Activated CD4-positive, CD25-positive, alpha-beta regulatory T cell treated with anti-CD3 and anti-CD28 coated beads, Interleukin-2, amount 50 U/mL, for 72 hours (primary cell): Measurements from ENCODE around the gene C6orf47.

ENCODE experiments used
- DNase-seq: peaks from one replicate; pipeline ENCODE4 v3.0.0; 2021

The C6orf47 gene

DNA sequence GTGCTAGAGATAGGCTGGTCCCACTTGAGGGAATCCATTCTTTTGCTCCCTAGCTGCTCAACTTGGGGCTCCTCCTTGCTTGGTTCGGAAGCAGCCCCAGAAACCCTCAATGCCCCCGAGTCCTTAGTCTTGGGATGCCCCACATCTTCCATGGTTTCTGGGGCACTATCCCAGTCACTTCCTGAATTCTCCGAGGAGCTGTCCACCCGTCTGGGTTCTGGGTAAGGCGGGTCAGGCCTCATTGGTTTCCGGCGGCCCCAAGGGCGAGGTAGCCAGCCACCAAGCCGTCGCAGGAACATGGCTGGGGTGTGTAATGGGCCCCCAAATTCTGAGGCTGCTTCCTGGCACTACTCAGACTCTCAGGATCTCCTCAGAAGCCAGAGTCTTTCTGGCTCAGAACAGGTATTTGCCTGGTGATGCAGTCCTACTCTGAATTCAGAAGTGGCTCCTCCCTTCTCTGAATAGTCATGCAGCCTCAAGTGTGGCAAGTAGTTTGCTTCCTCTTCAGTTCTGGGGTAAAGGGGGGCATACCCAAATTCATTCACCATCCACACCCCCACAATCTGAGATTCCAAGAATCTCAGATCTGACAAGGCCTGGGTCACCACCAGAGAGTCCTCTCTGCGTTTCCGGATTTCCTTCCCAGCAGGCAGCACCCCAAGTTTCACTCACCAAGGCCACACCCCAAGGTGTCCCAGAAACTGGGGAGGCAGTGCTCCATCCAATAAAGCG is 763 bp downstream of the C6orf47 start:
- DNase-seq: peak; percentile 42

DNA sequence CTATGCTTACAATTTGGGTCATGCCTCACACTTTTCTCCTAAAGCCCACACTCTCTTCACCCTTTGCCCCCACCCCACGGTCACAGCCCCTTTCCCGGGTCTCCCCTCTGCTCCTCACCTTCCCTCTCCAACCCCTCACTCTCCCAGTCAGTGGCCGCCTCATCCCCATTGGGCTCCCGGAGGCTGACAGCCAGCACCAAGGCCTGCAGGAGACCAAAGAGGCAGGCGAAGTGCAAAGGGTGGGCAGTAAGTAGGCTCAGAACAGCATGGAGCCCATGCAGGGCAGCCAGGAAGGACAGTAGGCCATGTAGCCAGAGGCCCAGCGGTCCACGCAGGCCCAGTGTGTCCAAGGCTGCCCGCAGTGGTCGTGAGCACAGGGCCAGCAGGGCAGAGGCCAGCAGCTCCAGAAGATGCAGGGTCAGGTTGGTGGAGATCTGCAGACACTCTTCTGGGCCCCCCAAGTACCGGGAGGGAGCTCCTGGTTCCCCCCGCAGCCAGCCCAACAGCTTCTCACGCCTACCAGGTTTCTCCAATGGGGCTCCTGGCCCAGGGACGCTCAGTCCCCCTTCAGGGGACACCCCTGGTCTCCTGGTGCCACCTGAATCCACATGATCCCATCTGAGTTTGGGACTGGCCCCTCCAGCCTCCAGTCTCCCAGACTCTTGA is 1.5 kb downstream of the C6orf47 start:
- DNase-seq: no peak

DNA sequence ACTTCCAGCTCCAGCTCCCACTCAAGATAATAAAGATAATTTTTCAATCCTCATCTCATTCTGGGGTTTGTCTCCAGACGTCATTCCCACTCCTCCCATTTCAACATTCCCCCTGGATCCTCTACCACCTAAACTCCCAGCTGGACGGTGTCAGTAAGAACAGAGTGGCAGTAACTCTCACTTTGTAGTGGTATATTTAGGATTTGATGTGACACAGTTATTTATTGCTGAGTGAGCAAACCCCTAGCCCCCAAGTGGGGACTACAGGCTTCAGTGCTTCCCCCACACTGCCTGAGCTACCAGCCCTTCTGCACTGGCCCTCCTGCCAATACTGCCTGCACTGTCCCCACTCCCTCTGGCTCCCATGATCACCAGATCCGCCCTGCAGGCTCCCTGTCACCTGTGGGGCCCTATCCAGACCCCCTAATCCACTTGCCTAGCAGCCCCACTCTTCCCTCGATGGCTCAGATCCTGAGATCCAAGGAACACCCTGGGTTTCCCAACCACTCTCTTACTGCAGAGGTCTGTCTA is 2.4 kb downstream of the C6orf47 start:
- no peak for DNase-seq

DNA sequence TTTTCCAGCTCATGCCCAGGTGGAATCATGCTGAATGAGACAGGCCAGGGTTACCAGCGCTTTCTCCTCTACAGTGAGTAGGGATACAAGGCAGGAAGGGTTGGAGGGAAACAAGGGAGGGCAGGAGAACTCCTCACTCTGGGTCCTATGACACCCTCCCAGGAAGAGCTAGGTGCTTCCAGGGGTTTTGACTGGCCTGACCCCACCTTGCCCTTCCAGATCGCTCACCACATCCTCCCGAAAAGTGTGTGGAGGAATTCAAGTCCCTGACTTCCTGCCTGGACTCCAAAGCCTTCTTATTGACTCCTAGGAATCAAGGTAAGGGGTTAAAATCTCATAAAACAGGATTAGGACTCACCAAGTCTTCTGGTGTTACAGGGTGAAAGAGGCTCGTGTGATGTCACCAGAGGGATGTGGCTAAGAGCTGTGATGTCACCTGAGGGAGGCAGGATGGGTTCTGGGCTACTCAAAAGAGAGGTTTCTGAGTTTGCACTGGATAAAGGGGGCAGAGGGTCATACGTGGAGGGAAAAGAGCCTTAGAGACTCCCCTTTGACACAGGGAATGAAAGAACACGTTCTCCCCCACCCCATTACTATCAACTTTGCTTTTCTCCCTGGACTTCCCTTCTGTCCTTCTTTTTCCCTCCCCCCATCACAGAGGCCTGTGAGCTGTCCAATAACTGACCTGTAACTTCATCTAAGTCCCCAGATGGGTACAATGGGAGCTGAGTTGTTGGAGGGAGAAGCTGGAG is 3.0 kb downstream of the C6orf47 start:
- DNase-seq: no peak

DNA sequence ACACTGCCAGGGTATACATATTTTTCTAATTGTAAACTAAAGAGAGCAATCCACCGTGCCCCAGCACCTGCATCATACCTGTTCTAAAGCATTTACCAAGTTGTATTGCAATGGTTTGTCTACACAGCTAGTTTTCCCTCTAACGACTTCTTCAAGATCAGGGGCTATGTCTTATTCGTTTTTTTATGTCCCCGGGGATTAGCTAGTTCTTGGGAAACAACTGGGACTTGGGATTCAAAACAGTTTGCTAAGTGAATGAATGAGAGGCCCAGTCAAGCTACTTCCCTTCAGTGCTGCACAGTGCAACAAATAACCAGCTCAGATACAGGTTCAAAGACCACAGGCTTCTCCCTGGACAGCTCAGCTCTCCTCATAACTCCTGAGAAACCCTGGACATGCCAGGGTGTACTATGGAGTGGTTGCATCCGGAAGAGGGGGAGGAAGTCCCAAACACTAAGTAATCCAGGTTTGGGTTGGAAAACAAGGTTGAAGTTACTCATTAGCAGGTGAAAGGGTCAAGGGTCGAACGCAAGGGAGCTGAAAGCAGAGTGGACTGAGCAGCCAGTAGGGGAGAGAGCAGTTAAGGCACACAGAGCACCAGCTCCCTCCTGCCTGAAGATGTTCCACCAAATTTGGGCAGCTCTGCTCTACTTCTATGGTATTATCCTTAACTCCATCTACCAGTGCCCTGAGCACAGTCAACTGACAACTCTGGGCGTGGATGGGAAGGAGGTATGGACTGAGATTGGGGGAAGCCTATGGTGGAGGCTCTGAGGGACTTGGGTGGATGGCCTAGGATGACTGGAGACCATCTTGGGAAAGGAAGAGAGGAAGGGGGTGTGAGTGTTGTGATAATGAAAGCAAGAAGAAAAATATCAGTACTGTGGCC is 5.0 kb downstream of the C6orf47 start, which contains the start of gene APOM:
APOM (plus strand) TSS at position 546 of the 889 bp plus-strand sequence; CDS start at position 619, 73 bp downstream.
- no peak for DNase-seq

DNA sequence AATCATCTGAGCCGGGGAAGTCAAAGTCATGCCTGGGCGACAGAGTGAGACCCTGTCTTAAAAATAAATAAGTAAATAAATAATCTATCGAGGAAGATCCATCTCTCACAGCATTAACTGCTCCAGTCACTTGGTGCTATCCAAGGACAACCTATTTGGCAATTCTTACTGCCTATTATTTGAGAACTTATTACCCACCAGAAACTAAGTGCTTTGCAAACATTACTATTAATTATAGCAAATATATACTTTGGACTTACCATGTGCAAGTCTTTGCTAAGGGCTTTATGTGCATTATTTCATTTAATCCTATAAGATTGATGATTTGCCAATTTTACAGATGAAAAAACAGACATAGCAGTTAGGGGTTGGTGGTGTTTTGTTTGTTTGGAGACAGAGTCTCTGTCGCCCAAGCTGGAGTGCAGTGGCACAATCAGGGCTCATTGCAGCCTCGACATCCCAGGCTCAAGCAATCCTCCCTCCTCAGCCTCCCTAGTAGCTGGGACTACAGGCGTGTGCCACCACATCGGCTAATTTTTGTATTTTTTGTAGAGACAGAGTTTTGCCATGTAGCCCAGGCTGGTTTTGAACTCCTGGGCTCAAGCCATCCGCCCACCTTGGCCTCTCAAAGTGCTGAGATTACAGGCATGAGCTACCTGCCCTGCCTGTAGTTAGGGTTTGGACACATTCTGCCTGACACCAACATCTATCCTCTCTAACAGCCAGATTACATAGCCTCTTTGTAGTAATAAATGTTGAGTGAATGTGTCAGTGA is 5.8 kb downstream of the C6orf47 start:
- no peak for DNase-seq

DNA sequence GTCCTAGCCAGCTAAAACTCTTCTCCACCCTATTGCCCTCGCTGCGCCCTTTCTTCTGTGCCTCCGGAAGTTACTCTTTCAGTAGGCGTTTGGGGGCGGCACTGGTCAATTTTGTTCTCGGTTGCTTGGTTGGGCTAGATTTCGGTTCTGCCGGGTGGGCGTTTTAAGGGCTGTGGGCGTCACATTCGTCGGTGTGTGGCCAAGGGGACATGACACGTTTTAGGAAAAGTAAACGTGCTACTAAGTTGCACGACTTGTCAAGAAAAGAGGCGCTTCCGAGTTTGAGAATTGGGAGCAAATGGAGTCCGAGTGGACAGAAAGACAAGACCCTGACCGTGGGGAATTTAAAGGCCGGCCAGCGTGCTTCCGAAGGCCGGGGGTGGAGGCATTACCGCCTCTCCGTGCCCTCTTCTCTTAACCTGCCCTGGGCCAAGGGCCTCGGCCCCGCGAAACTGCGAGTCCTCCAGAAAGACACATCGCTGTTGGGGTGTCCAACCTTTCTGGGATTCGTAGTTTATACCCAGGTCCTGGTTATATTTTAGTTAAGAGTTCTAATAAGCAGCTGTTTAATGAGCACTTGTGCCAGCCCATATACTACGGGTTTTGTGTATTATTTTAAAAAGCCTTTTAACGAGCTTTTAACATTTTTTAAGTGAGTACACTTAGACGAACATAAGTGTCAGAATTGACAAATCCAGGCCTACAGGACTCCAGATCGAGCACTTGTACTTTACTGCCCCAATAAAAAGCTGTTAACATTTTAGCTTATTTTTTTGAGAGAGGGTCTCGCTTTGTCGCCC is 7.5 kb downstream of the C6orf47 start:
- no peak for DNase-seq

DNA sequence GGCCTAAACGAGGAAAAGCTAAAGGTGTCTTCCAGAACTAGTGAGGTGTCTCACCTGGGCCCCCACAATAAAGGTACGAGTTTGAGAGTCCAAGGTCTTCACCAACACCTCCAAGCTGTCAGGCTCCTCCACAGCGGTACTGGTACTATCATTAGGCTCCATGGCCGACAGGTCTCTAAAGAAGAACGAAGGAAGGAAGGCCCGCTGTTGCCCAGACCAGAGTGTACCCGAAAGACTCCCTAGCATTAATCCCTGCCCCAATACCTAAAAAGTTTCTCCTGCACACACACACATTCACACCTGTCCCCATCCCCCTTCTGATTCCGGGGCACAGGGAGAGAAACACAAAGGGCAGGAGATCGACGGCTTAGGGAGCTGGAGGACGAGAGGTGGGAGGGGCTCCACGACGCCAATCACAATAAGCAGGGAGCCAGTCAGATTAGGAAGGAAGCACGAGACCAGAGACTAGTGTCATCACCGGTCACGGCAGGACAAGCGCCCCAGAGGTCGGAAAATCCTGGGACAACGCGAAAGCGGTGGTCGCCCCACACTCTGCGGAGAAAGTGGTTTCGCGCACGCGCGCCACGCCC is 8.9 kb downstream of the C6orf47 start:
- no peak for DNase-seq

DNA sequence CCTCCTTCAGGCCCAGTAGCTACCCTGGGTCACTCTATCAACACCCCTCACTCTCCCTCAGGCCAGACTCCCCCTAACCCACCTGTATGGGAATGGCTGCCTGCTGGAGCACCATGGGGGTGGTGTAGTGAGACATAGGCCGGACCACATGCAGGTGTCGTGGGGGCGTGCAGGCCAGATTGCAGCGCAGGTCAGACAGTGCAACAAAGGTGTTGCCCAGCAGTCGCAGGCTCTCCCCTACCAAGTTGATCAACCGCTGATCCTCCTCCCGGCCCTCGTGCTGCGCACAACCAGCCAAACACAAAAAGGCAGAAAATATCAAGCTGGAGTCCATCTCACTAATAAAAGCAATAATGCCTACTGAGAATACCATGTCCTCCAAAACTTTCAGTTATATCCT is 15.3 kb downstream of the C6orf47 start:
- DNase-seq: no peak

DNA sequence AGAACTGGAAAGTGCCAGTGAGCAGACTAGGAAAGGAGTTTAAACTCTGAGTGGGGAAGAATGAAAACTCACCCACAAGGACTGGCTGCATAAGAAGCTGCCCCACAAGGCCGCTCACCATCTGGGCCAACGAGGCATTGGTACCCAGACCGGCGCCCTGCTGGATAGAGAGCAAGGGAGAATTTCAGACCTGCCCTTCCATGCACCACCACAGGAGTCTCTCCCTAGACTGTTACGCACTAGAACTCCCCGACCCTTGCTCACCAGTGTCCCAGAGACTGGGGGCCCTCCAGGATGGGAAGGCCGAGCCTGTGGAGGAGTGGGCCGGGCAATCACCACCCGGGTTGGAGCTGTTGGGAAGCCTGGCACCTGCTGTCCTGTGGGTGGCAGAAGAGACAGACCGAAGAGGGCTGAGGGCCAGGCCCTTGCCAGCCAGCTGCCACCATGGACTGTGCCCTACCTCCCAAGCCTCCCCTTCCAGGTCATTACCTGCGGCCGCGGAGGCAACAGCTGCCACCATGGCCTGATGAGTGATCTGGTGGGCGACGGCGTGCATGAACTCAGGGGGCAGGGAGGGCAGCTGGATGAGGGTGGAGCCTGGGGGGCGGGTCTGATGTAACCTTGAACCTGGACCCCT is 16.6 kb downstream of the C6orf47 start:
- DNase-seq: no peak

DNA sequence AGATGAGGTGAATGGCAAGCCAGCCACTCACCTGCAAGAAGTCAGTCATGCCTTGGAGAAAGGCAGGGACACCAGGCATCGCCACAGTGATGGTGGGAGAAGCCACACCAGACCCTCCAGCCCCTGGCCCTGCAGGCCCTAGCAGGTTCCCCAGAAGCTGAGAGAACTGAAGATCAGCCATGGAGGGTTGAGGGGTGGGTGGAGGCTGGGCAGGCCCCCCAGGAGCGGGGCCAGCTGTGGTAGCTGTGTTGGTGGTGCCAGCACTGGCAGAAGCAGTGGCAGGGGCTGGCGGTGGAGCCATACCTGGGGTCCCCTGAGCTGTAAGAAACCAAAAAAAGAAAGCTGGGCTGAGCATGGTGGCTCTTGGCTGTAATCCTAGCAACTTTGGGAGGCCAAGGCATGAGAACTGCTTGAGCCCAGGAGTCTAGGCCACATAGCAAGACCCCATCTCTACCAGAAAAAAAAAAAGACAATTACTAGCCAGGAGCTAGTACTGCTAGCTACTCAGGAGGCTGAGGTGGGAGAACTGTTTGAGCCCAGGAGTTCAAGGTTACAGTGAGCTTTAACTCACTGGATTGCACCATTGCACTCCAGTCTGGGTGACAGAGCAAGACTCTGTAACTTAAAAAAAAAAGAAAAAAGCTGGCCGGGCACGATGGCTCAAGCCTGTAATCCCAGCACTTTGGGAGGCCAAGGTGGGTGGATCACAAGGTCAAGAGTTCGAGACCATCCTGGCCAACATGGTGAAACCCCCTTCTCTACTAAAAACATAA is 17.6 kb downstream of the C6orf47 start:
- no peak for DNase-seq

DNA sequence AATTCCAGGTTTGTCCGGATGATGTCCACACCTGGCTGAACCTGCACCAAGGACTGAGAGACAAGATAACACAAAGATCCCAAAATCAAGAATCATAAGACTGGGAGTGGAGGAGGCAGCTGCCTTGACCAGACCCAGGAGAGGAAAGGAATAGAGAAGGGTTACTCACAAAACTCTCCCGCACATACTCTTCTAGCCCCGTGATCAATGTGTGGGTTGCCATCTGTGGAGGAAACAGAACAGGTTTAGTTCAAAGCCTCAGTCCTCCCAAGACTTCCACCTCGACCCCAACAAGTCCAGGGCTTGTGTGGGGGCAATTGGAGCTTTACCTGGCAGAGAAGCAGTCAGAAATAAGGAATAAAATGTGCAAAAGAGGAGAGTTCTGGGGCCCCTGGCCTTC is 19.2 kb downstream of the C6orf47 start:
- DNase-seq: no peak

DNA sequence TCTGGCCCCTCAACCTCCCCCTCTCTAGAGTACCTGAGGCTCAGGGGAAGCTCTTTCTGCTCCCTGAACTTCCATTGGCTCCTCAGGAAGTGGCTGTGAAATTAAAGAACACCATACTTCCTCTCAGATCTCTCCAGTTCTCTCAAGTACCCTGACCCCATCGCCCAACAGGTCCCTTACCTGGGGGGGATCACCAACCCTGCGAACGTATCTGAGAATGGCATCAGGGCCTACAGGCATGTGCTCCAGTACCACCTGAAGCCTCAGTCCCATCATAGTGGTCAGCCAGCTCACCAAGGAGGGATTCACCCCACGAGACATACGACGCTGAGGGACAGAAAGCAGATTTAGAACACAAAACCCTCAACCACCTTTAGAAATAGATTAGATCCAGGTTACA is 20.0 kb downstream of the C6orf47 start:
- no peak for DNase-seq

DNA sequence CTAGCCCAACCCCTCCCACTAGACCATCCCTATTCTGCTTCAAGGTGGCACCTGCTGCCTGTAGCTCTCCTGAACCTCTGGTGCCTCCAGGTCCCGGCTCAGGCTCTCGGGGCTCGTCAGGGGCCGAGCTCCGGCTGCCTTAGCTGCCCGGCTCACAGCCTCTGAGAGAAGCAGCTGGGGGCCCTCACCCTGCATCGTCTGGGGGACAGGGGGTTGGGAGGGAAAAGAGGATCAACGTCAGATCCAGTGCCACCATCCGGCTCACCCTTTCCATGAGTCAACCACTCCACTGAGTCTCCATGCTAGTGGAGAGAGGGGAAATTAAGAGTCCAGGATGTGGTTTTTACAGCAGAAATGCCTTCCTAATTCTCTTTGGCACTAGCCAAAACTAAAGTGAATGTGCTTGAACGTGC is 21.1 kb downstream of the C6orf47 start:
- no peak for DNase-seq

DNA sequence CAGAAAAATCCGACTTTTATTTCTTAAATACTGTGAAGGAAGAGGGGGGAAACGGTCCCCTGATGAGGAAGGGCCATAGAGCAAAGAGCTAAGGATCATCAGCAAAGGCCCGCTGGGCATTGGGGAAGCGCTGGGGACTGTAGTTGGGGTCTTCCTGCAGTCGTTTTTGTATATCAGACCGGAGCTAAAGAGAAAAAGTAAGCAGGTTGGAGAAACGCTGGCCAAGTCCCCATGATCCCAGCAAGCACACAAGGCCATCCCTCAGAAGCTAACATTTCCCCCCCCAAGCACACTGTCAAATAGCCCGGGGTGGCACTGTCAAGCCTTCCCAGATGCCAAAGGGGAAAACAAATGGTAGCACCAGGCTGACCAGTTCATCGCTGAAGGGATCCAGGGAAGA is 21.5 kb downstream of the C6orf47 start:
- DNase-seq: no peak

DNA sequence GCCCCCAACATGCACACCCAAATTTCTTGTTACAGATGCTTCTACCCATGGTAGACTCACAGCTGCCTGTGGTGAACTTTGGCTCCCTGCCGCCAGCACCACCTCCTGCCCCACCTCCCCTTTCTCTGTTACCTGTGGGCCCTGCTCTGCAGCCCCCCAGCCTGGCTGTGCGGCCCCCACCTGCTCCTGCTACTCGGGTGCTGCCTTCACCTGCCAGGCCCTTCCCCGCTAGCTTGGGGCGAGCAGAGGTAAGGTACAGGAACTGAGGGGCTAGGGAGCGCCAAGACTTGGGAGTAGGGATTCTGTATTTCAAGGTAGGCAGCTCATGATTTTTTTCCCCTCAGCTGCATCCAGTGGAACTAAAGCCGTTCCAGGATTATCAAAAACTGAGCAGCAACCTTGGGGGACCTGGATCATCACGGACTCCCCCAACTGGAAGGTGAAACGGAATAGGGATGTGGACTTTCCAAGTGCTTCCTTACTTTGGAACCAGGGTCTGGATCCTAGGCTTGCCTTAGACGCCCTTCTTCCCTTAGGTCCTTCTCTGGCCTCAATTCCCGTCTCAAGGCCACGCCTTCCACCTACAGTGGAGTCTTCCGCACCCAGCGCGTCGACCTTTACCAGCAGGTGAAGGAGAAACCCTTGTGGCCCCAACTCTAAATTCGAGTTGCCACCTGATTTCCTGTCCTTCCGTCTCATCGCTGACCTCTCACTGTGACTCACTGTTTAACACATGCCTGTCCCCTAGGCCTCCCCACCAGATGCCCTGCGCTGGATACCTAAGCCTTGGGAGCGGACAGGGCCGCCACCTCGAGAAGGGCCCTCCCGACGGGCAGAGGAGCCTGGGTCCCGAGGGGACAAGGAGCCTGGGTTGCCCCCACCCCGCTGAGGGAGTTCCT is 23.6 kb downstream of the C6orf47 start:
- no peak for DNase-seq

DNA sequence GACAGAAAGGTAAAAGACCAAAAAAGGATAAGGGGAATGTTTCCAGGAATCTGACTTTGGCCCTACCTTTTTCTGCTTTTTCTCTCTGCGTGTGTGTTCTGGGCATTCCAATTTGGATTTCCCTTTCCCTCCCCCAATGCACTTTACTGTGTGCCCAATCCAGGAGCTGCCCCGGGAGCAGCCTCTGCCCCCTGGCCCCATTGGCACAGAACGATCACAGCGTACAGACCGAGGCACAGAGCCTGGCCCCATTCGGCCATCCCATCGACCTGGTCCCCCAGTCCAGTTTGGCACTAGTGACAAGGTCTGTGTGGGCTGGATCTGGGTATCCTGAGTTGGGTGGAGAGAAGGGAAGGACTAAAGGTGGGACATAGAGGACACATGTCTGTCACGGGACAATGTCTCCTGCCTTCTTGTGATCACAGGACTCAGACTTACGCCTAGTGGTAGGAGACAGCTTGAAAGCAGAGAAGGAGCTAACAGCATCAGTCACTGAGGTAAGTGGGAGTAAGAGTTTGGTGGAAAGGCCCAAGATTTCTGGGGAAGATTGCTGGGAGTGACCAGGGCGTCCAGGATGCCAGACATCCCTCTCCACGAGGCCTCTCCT is 25.5 kb downstream of the C6orf47 start:
- no peak for DNase-seq

DNA sequence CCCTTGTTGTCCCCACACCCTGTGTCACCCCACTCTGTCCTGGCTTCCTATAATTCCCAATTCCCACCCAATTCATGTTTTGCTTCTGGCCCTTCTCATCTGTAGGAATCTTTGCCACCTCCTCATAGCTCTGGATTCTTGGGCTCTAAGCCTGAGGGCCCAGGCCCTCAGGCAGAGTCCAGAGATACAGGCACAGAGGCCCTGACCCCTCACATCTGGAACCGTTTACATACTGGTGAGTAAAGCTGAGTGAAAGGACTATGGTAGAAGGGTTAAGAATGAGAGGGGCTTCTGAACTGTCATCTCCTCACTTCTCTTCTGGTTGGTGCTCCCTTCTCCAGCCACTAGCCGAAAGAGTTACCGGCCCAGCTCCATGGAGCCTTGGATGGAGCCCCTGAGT is 26.4 kb downstream of the C6orf47 start:
- DNase-seq: no peak
